CD14-positive monocyte (primary cell): ENCODE results near the gene B3GNT7. TPM values are rescaled to one million over a fixed set of nuclear protein-coding genes. Genes with fewer than 3 reads are reported as not detected.

Source experiments
- DNase-seq, 3 donors: peaks; one replicate each; pipeline ENCODE4 v3.0.0-alpha.2; 2011 to 2022
- H2AFZ ChIP-seq: 2 replicates; pipeline ENCODE4 v1.6.0; 2012; ENCODE audit warnings: mild to moderate bottlenecking, low read depth, low read length, inconsistent platforms; ENCODE audit not compliant: insufficient read depth, poor library complexity, severe bottlenecking
- H3K27ac ChIP-seq, 2 donors: 1 replicate in 1 of 2; 2 replicates in 1 of 2; pipeline ENCODE4 v1.5.1; 2012 to 2013; ENCODE audit warnings: low read length in 2 of 2, control low read depth in 1 of 2, inconsistent platforms in 1 of 2, low read depth in 1 of 2, mild to moderate bottlenecking in 1 of 2
- H3K27me3 ChIP-seq, 2 donors: one replicate each; pipeline versions ENCODE4 v1.6.0 to v1.6.1; 2011 to 2013; ENCODE audit warnings: low read length in 2 of 2; ENCODE audit not compliant: control insufficient read depth in 2 of 2, insufficient read depth in 2 of 2
- H3K36me3 ChIP-seq, 2 donors: replicated peaks in 1 of 2; 1 replicate in 1 of 2; 2 replicates in 1 of 2; pipeline versions ENCODE4 v1.5.1 to v1.6.1; 2012 to 2013; ENCODE audit warnings: low read length in 2 of 2, control low read depth in 1 of 2, inconsistent platforms in 1 of 2, mild to moderate bottlenecking in 1 of 2; ENCODE audit not compliant: insufficient read depth in 2 of 2, control insufficient read depth in 1 of 2
- H3K4me1 ChIP-seq, 2 donors: 1 replicate in 1 of 2; 2 replicates in 1 of 2; pipeline versions ENCODE4 v1.5.1 to v1.6.1; 2012 to 2013; ENCODE audit warnings: low read length in 2 of 2, control low read depth in 1 of 2, inconsistent platforms in 1 of 2, mild to moderate bottlenecking in 1 of 2, moderate library complexity in 1 of 2; ENCODE audit not compliant: insufficient read depth in 2 of 2, control insufficient read depth in 1 of 2
- H3K4me2 ChIP-seq: replicated peaks from 2 replicates; pipeline ENCODE3; 2012; ENCODE audit warnings: low read length, moderate library complexity, mild to moderate bottlenecking; ENCODE audit not compliant: poor library complexity, severe bottlenecking; ENCODE audit errors: extremely low read depth
- H3K4me3 ChIP-seq, 3 experiments: fragments of 200-600 bp in 1 of 3; sonication (generic) in 1 of 3; replicated peaks in 1 of 3; 1 replicate in 2 of 3; 2 replicates in 1 of 3; pipeline ENCODE4 v1.5.1; 2011 to 2013; ENCODE audit warnings: low read length in 3 of 3, mild to moderate bottlenecking in 3 of 3, control low read depth in 2 of 3, low read depth in 2 of 3, inconsistent platforms in 1 of 3, moderate library complexity in 1 of 3
- H3K79me2 ChIP-seq: 2 replicates; pipeline ENCODE4 v1.6.0; 2012; ENCODE audit warnings: mild to moderate bottlenecking, control low read depth, inconsistent platforms, low read length, moderate library complexity; ENCODE audit not compliant: insufficient read depth
- H3K9ac ChIP-seq: 2 replicates; pipeline ENCODE4 v1.6.0; 2017; ENCODE audit warnings: low read length, mild to moderate bottlenecking; ENCODE audit not compliant: insufficient read depth, poor library complexity, severe bottlenecking
- H3K9me3 ChIP-seq, 2 donors: replicated peaks in 1 of 2; 1 replicate in 1 of 2; 2 replicates in 1 of 2; pipeline versions ENCODE4 v1.5.1 to v1.6.1; 2012 to 2013; ENCODE audit warnings: low read length in 2 of 2, control low read depth in 1 of 2; ENCODE audit not compliant: control insufficient read depth in 1 of 2, insufficient read depth in 1 of 2
- H4K20me1 ChIP-seq: 2 replicates; pipeline ENCODE4 v1.6.0; 2012; ENCODE audit warnings: mild to moderate bottlenecking, low read length, control low read depth, moderate library complexity; ENCODE audit not compliant: insufficient read depth
- H3K27ac Mint-ChIP-seq, 7 donors: one replicate each; pipeline ENCODE4 v1.8.0; 2020; ENCODE audit warnings: mild to moderate bottlenecking in 7 of 7, mixed read lengths in 7 of 7, moderate library complexity in 6 of 7, inconsistent platforms in 2 of 7
- H3K27me3 Mint-ChIP-seq, 3 donors: one replicate each; pipeline ENCODE4 v1.8.0; 2021 to 2022; ENCODE audit warnings: low read depth in 3 of 3, mild to moderate bottlenecking in 3 of 3, mixed read lengths in 3 of 3, moderate library complexity in 3 of 3, inconsistent platforms in 1 of 3
- H3K36me3 Mint-ChIP-seq, 2 donors: one replicate each; pipeline ENCODE4 v1.8.0; 2020; ENCODE audit warnings: mixed read lengths in 2 of 2, inconsistent platforms in 1 of 2, mild to moderate bottlenecking in 1 of 2
- H3K4me1 Mint-ChIP-seq: one replicate; pipeline ENCODE4 v1.8.0; 2020; ENCODE audit warnings: mild to moderate bottlenecking, mixed read lengths
- H3K4me3 Mint-ChIP-seq, 2 donors: one replicate each; pipeline ENCODE4 v1.8.0; 2020; ENCODE audit warnings: mild to moderate bottlenecking in 2 of 2, mixed read lengths in 2 of 2, moderate library complexity in 1 of 2
- H3K9me3 Mint-ChIP-seq, 7 donors: one replicate each; pipeline ENCODE4 v1.8.0; 2020 to 2022; ENCODE audit warnings: mixed read lengths in 7 of 7, mild to moderate bottlenecking in 6 of 7, moderate library complexity in 6 of 7, inconsistent platforms in 2 of 7
- CTCF ChIP-seq: fragments of 200-600 bp; IDR thresholded peaks from one replicate; pipeline ENCODE4 v1.8.0; 2022; ENCODE audit warnings: antibody characterized with exemption, mild to moderate bottlenecking
- WGBS: methylation state at CpG from one replicate; pipeline ENCODE4 v1.1.5; 2013; ENCODE audit warnings: missing lambda C conversion rate; ENCODE audit not compliant: insufficient coverage; 5-methylcytosine and 5-hydroxymethylcytosine counted together
- intact Hi-C, 2 donors: fragments of 100-400 bp; cut with micrococcal nuclease; formaldehyde crosslinking; loops; one replicate each; pipeline versions ENCODE4 v1.15.0 to v1.15.1; 2023
- polyA plus RNA-seq, 3 donors: library from polyadenylated mRNA; depleted of rRNA in 1 of 3; unstranded in 2 of 3; stranded (reverse) in 1 of 3; fragments of 300-500 nt in 2 of 3; fragments of >200 nt in 1 of 3; fragmentation: Illumina TruSeq in 2 of 3; gene quantifications; 1 replicate in 2 of 3; 2 replicates in 1 of 3; pipeline ENCODE4 v1.2.3, GENCODE V29; 2012 to 2021

B3GNT7 gene
- polyA plus RNA-seq, 3 donors = 0.05 TPM; not detected in 2

DNA sequence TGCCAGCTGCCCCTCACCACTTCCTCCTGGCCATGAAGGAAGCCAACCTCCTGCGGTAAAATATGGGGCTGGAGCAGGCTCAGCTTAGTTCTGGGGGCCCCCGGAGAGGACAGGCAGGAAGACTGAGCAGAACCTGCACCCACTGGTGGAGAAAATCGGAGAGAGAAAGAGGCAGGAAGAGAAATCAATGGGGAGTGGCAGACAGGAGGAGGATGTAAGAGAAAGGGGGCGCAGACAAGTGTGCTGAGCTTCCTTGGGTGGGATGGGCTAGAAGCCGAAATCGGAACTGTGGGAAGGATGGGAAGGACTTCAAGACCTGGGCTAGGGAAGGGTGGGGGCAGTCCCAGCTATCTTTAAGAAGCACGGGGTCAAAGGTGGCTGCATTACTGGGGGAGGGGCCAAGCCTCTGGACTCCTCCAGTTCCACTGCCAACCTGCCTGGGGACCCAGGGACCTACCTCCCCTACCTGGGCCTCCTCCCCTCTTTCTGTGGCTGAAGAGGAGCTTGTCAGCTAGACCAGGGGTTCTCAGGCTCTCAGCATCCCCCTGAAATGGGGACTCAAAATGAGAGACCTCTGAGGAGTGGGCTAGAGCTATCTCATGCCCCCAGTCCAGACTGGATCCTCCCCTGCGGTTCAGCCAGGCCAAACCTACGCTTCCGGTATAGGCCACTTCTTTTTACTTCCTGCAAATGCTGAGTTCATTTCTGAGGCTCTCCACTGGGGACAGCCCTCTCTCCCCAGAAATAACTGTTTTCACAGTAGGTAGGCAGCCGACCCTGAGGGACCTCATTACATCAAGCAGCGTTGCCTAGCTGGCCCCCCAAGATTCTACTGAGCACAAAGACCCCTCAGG, 33.6 kb upstream of the B3GNT7 start:
- H3K36me3 ChIP-seq = no peaks in the 10 kb centered on the region
- H3K9me3 Mint-ChIP-seq = peaks cover 0 to 7% (median 3%) of the 10 kb centered on the region in 7 donors
- peak; percentile 28 for TF ChIP-seq CTCF
- intact Hi-C loops = no loop called here
- DNase-seq = peak; percentile 48 to 58 (median 53)
- peak overlapping the region; percentile 70 to 89 (median 83) for H3K27ac Mint-ChIP-seq
- H3K4me2 ChIP-seq = peak overlapping the region; percentile 56
- H3K27ac ChIP-seq = peak overlapping the region; percentile 53 to 58
- H3K36me3 Mint-ChIP-seq = no peaks in the 10 kb centered on the region
- H3K4me3 ChIP-seq = peak overlapping the region in 1 of 3 experiments; percentile 41
- peaks cover 0 to 5% of the 10 kb centered on the region in 2 donors for H3K9me3 ChIP-seq
- H3K9ac ChIP-seq = peak overlapping the region; percentile 46
- H4K20me1 ChIP-seq = no peaks in the 10 kb centered on the region
- peak overlapping the region in 1 of 2 donors; percentile 65 for H3K4me3 Mint-ChIP-seq
- 8% methylated on average over 6 of the region's 12 CpGs for WGBS
- H3K4me1 Mint-ChIP-seq = peaks cover 37% of the 10 kb centered on the region
- no peaks in the 10 kb centered on the region for H3K79me2 ChIP-seq
- H3K4me1 ChIP-seq = peaks cover 34 to 37% of the 10 kb centered on the region in 2 donors
- peaks cover 0 to 3% (median 0%) of the 10 kb centered on the region in 3 donors for H3K27me3 Mint-ChIP-seq
- H2AFZ ChIP-seq = peak overlapping the region; percentile 78
- H3K27me3 ChIP-seq = no peaks in the 10 kb centered on the region

DNA sequence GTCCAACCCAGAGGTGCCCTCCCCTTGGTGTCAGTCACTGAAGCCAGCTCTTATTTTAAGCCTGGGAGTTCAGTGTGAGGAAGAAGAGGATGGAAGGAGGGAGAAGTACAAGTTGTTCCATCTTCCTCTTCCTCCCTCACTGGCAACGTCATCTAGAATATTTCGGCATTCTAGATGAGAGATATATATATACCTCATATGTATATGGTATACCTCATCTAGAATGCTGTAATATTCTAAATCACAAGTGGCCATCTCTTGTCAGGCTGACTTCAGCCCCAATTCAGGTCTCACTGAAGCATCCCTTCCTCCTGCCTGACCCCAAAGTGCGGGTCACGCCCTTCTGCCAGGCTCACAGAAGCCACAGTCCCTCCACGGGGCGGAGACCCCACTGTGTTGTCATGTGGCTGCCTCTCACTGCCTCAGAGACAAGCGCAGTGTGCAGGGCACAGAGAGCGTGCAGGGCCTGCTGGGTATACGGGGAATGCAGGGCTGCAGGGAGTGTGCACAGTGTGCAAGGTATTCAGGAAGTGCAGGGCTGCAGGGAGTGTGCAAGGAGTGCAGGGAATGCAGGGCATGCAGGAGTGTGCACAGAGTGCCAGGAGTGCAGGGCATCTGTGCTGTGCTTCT, 32.8 kb upstream of the B3GNT7 start:
- Histone ChIP-seq H3K9me3 (peaks cover 0 to 5% of the 10 kb centered on the region in 2 donors), H3K27ac (peak overlapping the region; percentile 53 to 58), H3K27me3 (no peaks in the 10 kb centered on the region), H3K4me2 (peak overlapping the region; percentile 56), H3K36me3 (no peaks in the 10 kb centered on the region), H4K20me1 (no peaks in the 10 kb centered on the region), H3K79me2 (no peaks in the 10 kb centered on the region), H3K4me3 (peak overlapping the region in 1 of 3 experiments; percentile 41), H3K4me1 (peaks cover 34 to 37% of the 10 kb centered on the region in 2 donors), H2AFZ (peak overlapping the region; percentile 78), H3K9ac (peak overlapping the region; percentile 12)
- Mint-ChIP-seq H3K4me1 (peaks cover 37% of the 10 kb centered on the region), H3K27me3 (peaks cover 0 to 3% (median 1%) of the 10 kb centered on the region in 3 donors), H3K27ac (peak overlapping the region; percentile 72 to 89 (median 84)), H3K9me3 (peaks cover 0 to 7% (median 3%) of the 10 kb centered on the region in 7 donors), H3K36me3 (no peaks in the 10 kb centered on the region), H3K4me3 (peak overlapping the region in 1 of 2 donors; percentile 65)
- intact Hi-C loops = no loop called here
- WGBS = 47% methylated on average over 7 of the region's 9 CpGs
- DNase-seq = peak in 2 of 3 donors; percentile 27 to 30
- peak; percentile 12 for TF ChIP-seq CTCF
